ENCODE results near the gene EFEMP1.
"Not testable (repeated sequence)": the region's sequence is repeated elsewhere in the genome, so short reads cannot be mapped to it uniquely, and the experiment has no call there.

EFEMP1 gene

DNA sequence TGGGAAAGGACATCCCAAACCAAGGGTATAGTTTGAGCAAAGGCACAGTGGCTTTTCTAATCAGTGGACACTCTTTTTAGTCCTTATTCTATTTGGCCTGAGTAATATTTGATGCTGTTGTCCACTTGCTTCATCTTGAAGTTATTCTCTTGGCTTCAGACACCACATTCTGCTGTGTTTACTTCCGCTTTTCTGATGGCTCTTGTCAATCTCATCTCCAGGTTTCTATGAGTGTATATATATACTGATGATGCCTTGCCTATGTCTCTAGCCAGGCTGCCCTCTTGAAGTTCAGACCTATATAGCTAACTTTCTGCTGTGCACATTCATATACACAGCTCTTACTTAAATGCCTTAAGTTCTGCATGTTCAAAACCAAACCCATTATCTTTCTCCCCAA lies 83.1 kb downstream of the EFEMP1 start:
- Histone ChIP-seq H3K4me1 (ENCODE audit: insufficient read depth, low read length) (no peaks in the 10 kb centered on the region), H3K4me2 (ENCODE audit: insufficient read depth, low read length) (no peak overlapping the region), H3K36me3 (ENCODE audit: insufficient read depth, low read length) (no peaks in the 10 kb centered on the region), H3K4me3 (ENCODE audit: low read depth in 1 of 2, low read length in 2 of 2) (no peak overlapping the region), H2AFZ (ENCODE audit: low read depth, low read length) (no peak overlapping the region), H3K9me3 (ENCODE audit: insufficient read depth, low read length, severe bottlenecking) (no peaks in the 10 kb centered on the region), H4K20me1 (ENCODE audit: insufficient read depth, low read length) (no peaks in the 10 kb centered on the region), H3K79me2 (ENCODE audit: insufficient read depth, low read length) (no peaks in the 10 kb centered on the region), H3K27ac (ENCODE audit: low read length) (no peak overlapping the region), H3K27me3 (ENCODE audit: insufficient read depth, low read length, poor library complexity) (no peaks in the 10 kb centered on the region), H3K9ac (ENCODE audit: low read depth, low read length) (no peak overlapping the region)
- TF ChIP-seq EZH2 (IDR thresholded peaks at IDR 0.05; ENCODE audit: borderline replicate concordance, low read depth, low read length, severe bottlenecking): no peak
- TF ChIP-seq, protein P1, sequence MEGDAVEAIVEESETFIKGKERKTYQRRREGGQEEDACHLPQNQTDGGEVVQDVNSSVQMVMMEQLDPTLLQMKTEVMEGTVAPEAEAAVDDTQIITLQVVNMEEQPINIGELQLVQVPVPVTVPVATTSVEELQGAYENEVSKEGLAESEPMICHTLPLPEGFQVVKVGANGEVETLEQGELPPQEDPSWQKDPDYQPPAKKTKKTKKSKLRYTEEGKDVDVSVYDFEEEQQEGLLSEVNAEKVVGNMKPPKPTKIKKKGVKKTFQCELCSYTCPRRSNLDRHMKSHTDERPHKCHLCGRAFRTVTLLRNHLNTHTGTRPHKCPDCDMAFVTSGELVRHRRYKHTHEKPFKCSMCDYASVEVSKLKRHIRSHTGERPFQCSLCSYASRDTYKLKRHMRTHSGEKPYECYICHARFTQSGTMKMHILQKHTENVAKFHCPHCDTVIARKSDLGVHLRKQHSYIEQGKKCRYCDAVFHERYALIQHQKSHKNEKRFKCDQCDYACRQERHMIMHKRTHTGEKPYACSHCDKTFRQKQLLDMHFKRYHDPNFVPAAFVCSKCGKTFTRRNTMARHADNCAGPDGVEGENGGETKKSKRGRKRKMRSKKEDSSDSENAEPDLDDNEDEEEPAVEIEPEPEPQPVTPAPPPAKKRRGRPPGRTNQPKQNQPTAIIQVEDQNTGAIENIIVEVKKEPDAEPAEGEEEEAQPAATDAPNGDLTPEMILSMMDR (IDR thresholded peaks at IDR 0.05; ENCODE audit: borderline replicate concordance, extremely low read depth, low read length, poor library complexity, severe bottlenecking): no peak
- ATAC-seq (ENCODE audit: insufficient read depth, low read depth) (no peak), DNase-seq (no peak)

DNA sequence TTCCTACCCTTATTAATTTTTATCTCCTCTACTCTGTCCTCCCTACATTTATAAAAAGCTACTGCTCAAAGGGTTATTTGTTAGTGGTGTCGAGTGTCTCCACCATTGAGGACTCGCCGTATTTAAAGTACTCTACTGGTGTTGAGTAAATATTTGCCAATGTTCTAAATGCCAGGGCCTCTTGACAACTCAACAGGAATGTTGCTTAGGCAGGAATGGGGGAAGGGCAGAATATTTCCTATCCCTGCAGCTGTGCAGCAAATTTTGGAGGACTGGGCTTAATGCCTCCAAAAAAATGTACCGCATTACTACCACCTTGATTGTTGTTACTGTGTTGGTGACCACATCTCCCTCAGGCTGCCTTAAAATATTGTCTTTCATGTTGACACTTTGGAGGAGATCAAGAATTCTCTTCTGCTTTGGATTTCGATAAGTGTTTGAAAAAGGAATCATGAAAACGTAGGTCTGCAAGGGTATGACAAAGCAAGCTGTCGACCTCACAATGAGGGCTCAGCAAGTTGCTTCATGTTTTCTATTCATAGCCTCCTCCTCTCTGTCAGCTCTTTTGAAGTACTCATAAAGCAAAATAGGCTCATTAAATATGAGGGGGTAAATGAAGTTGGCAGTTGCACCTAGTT lies 84.3 kb downstream of the EFEMP1 start:
- Histone ChIP-seq H3K4me2 (ENCODE audit: insufficient read depth, low read length) (no peak overlapping the region), H4K20me1 (ENCODE audit: insufficient read depth, low read length) (no peaks in the 10 kb centered on the region), H3K36me3 (ENCODE audit: insufficient read depth, low read length) (no peaks in the 10 kb centered on the region), H2AFZ (ENCODE audit: low read depth, low read length) (no peak overlapping the region), H3K4me1 (ENCODE audit: insufficient read depth, low read length) (no peaks in the 10 kb centered on the region), H3K9me3 (ENCODE audit: insufficient read depth, low read length, severe bottlenecking) (no peaks in the 10 kb centered on the region), H3K27me3 (ENCODE audit: insufficient read depth, low read length, poor library complexity) (no peaks in the 10 kb centered on the region), H3K79me2 (ENCODE audit: insufficient read depth, low read length) (no peaks in the 10 kb centered on the region), H3K27ac (ENCODE audit: low read length) (no peak overlapping the region), H3K9ac (ENCODE audit: low read depth, low read length) (no peak overlapping the region), H3K4me3 (ENCODE audit: low read depth in 1 of 2, low read length in 2 of 2) (no peak overlapping the region)
- DNase-seq: no peak
- no peak for TF ChIP-seq EZH2 (IDR thresholded peaks at IDR 0.05; ENCODE audit: borderline replicate concordance, low read depth, low read length, severe bottlenecking)
- TF ChIP-seq, protein P1 (IDR thresholded peaks at IDR 0.05; ENCODE audit: borderline replicate concordance, extremely low read depth, low read length, poor library complexity, severe bottlenecking): no peak
- no peak for ATAC-seq (ENCODE audit: insufficient read depth, low read depth)

DNA sequence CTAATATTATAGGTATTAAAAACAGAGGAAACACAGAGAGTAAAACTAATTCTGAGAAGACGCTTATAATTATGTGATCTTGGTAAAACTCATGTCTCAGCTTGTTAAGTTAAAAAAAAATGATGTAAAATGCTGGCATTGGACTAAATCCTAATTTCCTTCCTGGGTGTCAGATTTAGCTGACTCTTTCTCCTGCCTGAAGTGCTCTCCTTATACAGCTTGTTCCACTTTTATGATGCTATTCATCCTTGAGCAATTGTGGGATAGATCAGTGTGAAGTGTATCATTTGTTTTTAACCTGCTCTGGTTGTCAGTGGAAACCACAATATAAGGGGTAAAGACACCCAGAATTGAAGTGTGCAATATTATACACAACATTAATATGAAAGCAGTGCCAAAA lies 84.9 kb downstream of the EFEMP1 start:
- no peak for TF ChIP-seq EZH2 (IDR thresholded peaks at IDR 0.05; ENCODE audit: borderline replicate concordance, low read depth, low read length, severe bottlenecking)
- TF ChIP-seq, protein P1 (IDR thresholded peaks at IDR 0.05; ENCODE audit: borderline replicate concordance, extremely low read depth, low read length, poor library complexity, severe bottlenecking): no peak
- Histone ChIP-seq H3K9me3 (ENCODE audit: insufficient read depth, low read length, severe bottlenecking) (no peaks in the 10 kb centered on the region), H3K4me3 (ENCODE audit: low read depth in 1 of 2, low read length in 2 of 2) (no peak overlapping the region), H3K9ac (ENCODE audit: low read depth, low read length) (no peak overlapping the region), H3K4me2 (ENCODE audit: insufficient read depth, low read length) (no peak overlapping the region), H3K79me2 (ENCODE audit: insufficient read depth, low read length) (no peaks in the 10 kb centered on the region), H3K27me3 (ENCODE audit: insufficient read depth, low read length, poor library complexity) (no peaks in the 10 kb centered on the region), H4K20me1 (ENCODE audit: insufficient read depth, low read length) (no peaks in the 10 kb centered on the region), H3K27ac (ENCODE audit: low read length) (no peak overlapping the region), H3K4me1 (ENCODE audit: insufficient read depth, low read length) (no peaks in the 10 kb centered on the region), H2AFZ (ENCODE audit: low read depth, low read length) (no peak overlapping the region), H3K36me3 (ENCODE audit: insufficient read depth, low read length) (no peaks in the 10 kb centered on the region)
- ATAC-seq (ENCODE audit: insufficient read depth, low read depth) (no peak), DNase-seq (no peak)

DNA sequence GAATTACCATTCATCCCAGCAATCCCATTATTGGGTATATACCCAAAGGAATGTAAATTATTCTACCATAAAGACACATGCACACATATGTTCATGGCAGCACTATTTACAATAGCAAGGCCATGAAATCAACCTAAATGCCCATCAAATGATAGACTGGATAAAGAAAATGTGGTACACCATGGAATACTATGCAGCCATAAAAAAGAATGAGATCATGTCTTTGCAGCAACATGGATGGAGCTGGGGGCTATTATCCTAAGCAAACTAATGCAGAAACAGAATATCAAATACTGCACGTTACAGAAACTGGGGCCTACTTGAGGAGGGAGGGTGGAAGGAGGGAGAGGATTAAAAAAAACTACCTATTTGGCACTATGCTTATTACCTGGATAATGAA lies 85.5 kb downstream of the EFEMP1 start:
- not testable (repeated sequence) for H3K9ac ChIP-seq (ENCODE audit: low read depth, low read length); H3K4me2 ChIP-seq (ENCODE audit: insufficient read depth, low read length); H3K27me3 ChIP-seq (ENCODE audit: insufficient read depth, low read length, poor library complexity); H3K27ac ChIP-seq (ENCODE audit: low read length); H3K4me3 ChIP-seq (ENCODE audit: low read depth in 1 of 2, low read length in 2 of 2); H3K36me3 ChIP-seq (ENCODE audit: insufficient read depth, low read length); ATAC-seq (ENCODE audit: insufficient read depth, low read depth); H4K20me1 ChIP-seq (ENCODE audit: insufficient read depth, low read length); H3K4me1 ChIP-seq (ENCODE audit: insufficient read depth, low read length); DNase-seq; H3K79me2 ChIP-seq (ENCODE audit: insufficient read depth, low read length); H3K9me3 ChIP-seq (ENCODE audit: insufficient read depth, low read length, severe bottlenecking); H2AFZ ChIP-seq (ENCODE audit: low read depth, low read length)

Data from DND-41 (cell line).